H1 (cell line): ENCODE data around the gene SAFB2. TPM values are rescaled to one million over a fixed set of nuclear protein-coding genes. Genes with fewer than 3 reads are reported as not detected.

ENCODE experiments used
- CTCF ChIA-PET: fragments of 300-600 bp; sonication (Branson Sonifier 250); formaldehyde crosslinking; loops from one replicate; lab custom pipeline; 2021; ENCODE audit not compliant: partially characterized antibody; lab: Charles Lee
- POLR2A ChIA-PET: fragments of 300-600 bp; sonication (Branson Sonifier 250); formaldehyde crosslinking; loops from one replicate; lab custom pipeline; 2021; ENCODE audit warnings: inconsistent platforms; ENCODE audit not compliant: partially characterized antibody; lab: Charles Lee
- DNase-seq, 2 experiments: peaks; one replicate each; pipeline versions ENCODE4 v3.0.0 to v3.0.0-alpha.2; 2010 to 2022; ENCODE audit warnings: low spot score in 2 of 2, low read depth in 1 of 2, mixed read lengths in 1 of 2
- FAIRE-seq: peaks from 2 replicates; lab custom pipeline; 2011; peaks lifted over from hg19 to GRCh38; lab: Jason Lieb, UNC
- H2AFZ ChIP-seq: 2 replicates; pipeline ENCODE4 v1.8.1; 2012; ENCODE audit warnings: low read length, inconsistent platforms
- H2AK5ac ChIP-seq: 2 replicates; pipeline ENCODE4 v1.6.1; 2013; ENCODE audit warnings: low read depth, low read length
- H2BK120ac ChIP-seq: replicated peaks from 2 replicates; pipeline ENCODE3; 2013; ENCODE audit warnings: low read depth, low read length, inconsistent platforms
- H2BK12ac ChIP-seq: 2 replicates; pipeline ENCODE4 v1.6.1; 2013; ENCODE audit warnings: low read depth, low read length
- H2BK15ac ChIP-seq: 2 replicates; pipeline ENCODE4 v1.6.1; 2013; ENCODE audit warnings: low read length
- H2BK20ac ChIP-seq: 2 replicates; pipeline ENCODE4 v1.6.1; 2013; ENCODE audit warnings: low read length
- H2BK5ac ChIP-seq: 2 replicates; pipeline ENCODE4 v1.6.1; 2013; ENCODE audit warnings: low read depth, low read length
- H3K14ac ChIP-seq: 2 replicates; pipeline ENCODE4 v1.6.1; 2013; ENCODE audit warnings: inconsistent platforms; ENCODE audit not compliant: insufficient read length
- H3K18ac ChIP-seq: 2 replicates; pipeline ENCODE4 v1.6.1; 2013; ENCODE audit warnings: low read length; ENCODE audit errors: extremely low read depth
- H3K23ac ChIP-seq: 2 replicates; pipeline ENCODE4 v1.6.1; 2013; ENCODE audit warnings: inconsistent platforms; ENCODE audit not compliant: insufficient read length
- H3K23me2 ChIP-seq: 2 replicates; pipeline ENCODE4 v1.6.1; 2013; ENCODE audit warnings: low read depth, low read length
- H3K27ac ChIP-seq: 2 replicates; pipeline ENCODE4 v1.6.1; 2011; ENCODE audit warnings: low read depth, low read length, inconsistent platforms
- H3K27me3 ChIP-seq, 4 experiments: replicated peaks in 1 of 4; 1 replicate in 1 of 4; 2 replicates in 3 of 4; pipeline versions ENCODE4 v1.6.1 to v1.8.1; 2011 to 2013; ENCODE audit warnings: low read length in 3 of 4, mild to moderate bottlenecking in 3 of 4, inconsistent platforms in 2 of 4, mixed read lengths in 2 of 4, moderate library complexity in 1 of 4; ENCODE audit not compliant: control insufficient read depth in 3 of 4, insufficient read depth in 3 of 4; ENCODE audit errors: extremely low read depth in 1 of 4
- H3K36me3 ChIP-seq, 4 experiments: 2 replicates each; pipeline versions ENCODE4 v1.6.1 to v1.8.1; 2011 to 2013; ENCODE audit warnings: mild to moderate bottlenecking in 4 of 4, low read length in 3 of 4, moderate library complexity in 2 of 4, control low read depth in 1 of 4, inconsistent platforms in 1 of 4; ENCODE audit not compliant: insufficient read depth in 4 of 4, control insufficient read depth in 2 of 4
- H3K4ac ChIP-seq: replicated peaks from 2 replicates; pipeline ENCODE3; 2013; ENCODE audit warnings: low read length, low read depth, mixed read lengths, inconsistent platforms; ENCODE audit not compliant: insufficient read length
- H3K4me1 ChIP-seq, 4 experiments: replicated peaks in 1 of 4; 1 replicate in 1 of 4; 2 replicates in 3 of 4; pipeline versions ENCODE4 v1.6.1 to v1.8.1; 2011 to 2013; ENCODE audit warnings: low read length in 3 of 4, inconsistent platforms in 2 of 4, mixed read lengths in 1 of 4; ENCODE audit not compliant: insufficient read depth in 4 of 4, control insufficient read depth in 3 of 4
- H3K4me2 ChIP-seq, 2 experiments: 2 replicates each; pipeline versions ENCODE4 v1.6.1 to v1.8.1; 2011 to 2013; ENCODE audit warnings: low read depth in 2 of 2, low read length in 2 of 2, control low read depth in 1 of 2, inconsistent platforms in 1 of 2, mild to moderate bottlenecking in 1 of 2; ENCODE audit not compliant: insufficient read depth in 1 of 2
- H3K4me3 ChIP-seq, 4 experiments: fragments of 200-600, 300-600 bp in 1 of 4; sonication (generic), shearing (Covaris generic), sonication (Bioruptor Twin) in 1 of 4; 2 replicates each; pipeline versions ENCODE4 v1.5.1 to v1.8.1; 2011 to 2016; ENCODE audit warnings: low read length in 4 of 4, low read depth in 3 of 4, control low read depth in 2 of 4, inconsistent platforms in 2 of 4, mild to moderate bottlenecking in 2 of 4, mixed read lengths in 1 of 4, moderate library complexity in 1 of 4; ENCODE audit not compliant: insufficient read depth in 2 of 4; ENCODE audit errors: extremely low read depth in 1 of 4
- H3K56ac ChIP-seq: replicated peaks from 2 replicates; pipeline ENCODE3; 2013; ENCODE audit warnings: low read depth, mild to moderate bottlenecking, mixed read lengths, low read length, inconsistent platforms; ENCODE audit not compliant: insufficient read length
- H3K79me1 ChIP-seq: 2 replicates; pipeline ENCODE4 v1.6.1; 2013; ENCODE audit warnings: low read depth, low read length, control low read depth
- H3K79me2 ChIP-seq, 2 experiments: 2 replicates each; pipeline versions ENCODE4 v1.6.1 to v1.8.1; 2012 to 2013; ENCODE audit warnings: low read length in 2 of 2, mild to moderate bottlenecking in 2 of 2, inconsistent platforms in 1 of 2; ENCODE audit not compliant: insufficient read depth in 2 of 2, control insufficient read depth in 1 of 2
- H3K9ac ChIP-seq, 4 experiments: replicated peaks in 1 of 4; 1 replicate in 1 of 4; 2 replicates in 3 of 4; pipeline versions ENCODE4 v1.6.1 to v1.8.1; 2011 to 2013; ENCODE audit warnings: low read depth in 3 of 4, low read length in 3 of 4, control low read depth in 2 of 4, mild to moderate bottlenecking in 2 of 4, moderate library complexity in 2 of 4, inconsistent platforms in 1 of 4; ENCODE audit errors: extremely low read depth in 1 of 4
- H3K9me3 ChIP-seq, 2 experiments: 2 replicates each; pipeline versions ENCODE4 v1.6.1 to v1.8.1; 2012 to 2013; ENCODE audit warnings: mild to moderate bottlenecking in 2 of 2, moderate library complexity in 2 of 2, control low read depth in 1 of 2, inconsistent platforms in 1 of 2, low read depth in 1 of 2, low read length in 1 of 2, mixed read lengths in 1 of 2; ENCODE audit not compliant: insufficient read depth in 2 of 2
- H4K20me1 ChIP-seq, 2 experiments: replicated peaks in 1 of 2; 2 replicates each; pipeline versions ENCODE3 to v1.8.1; 2011 to 2013; ENCODE audit warnings: inconsistent platforms in 2 of 2, low read length in 2 of 2, mild to moderate bottlenecking in 1 of 2; ENCODE audit not compliant: insufficient read depth in 2 of 2, control insufficient read depth in 1 of 2
- H4K5ac ChIP-seq: 2 replicates; pipeline ENCODE4 v1.6.1; 2013; ENCODE audit warnings: low read length, low read depth, mixed read lengths, inconsistent platforms; ENCODE audit not compliant: insufficient read length
- H4K8ac ChIP-seq: 2 replicates; pipeline ENCODE4 v1.8.0; 2013; ENCODE audit warnings: mild to moderate bottlenecking, moderate library complexity, low read length, inconsistent platforms; ENCODE audit not compliant: insufficient read depth; ENCODE audit errors: extremely low read depth
- H4K91ac ChIP-seq: replicated peaks from 2 replicates; pipeline ENCODE3; 2013; ENCODE audit warnings: low read length, mixed read lengths, inconsistent platforms; ENCODE audit not compliant: insufficient read length
- EZH2 ChIP-seq: fragments of 200-600 bp; sonication (generic); IDR thresholded peaks from 2 replicates; pipeline ENCODE4 v1.7.1; 2012; ENCODE audit warnings: low read depth, mild to moderate bottlenecking, moderate library complexity, low read length, inconsistent platforms; ENCODE audit not compliant: severe bottlenecking
- RBBP5 ChIP-seq: IDR thresholded peaks from 2 replicates; pipeline ENCODE4 v1.7.1; 2012; ENCODE audit warnings: low read depth, mild to moderate bottlenecking, inconsistent platforms, low read length, moderate library complexity, borderline replicate concordance
- WGBS, 2 experiments: shearing (Covaris generic) in 1 of 2; methylation state at CpG; one replicate each; pipeline versions ENCODE4 v1.1.6 to v1.1.7; 2013 to 2015; ENCODE audit warnings: low lambda C conversion rate in 2 of 2, mixed read lengths in 2 of 2, inconsistent platforms in 1 of 2, low coverage in 1 of 2, missing lambda C conversion rate in 1 of 2; ENCODE audit not compliant: insufficient replicate concordance in 2 of 2, insufficient coverage in 1 of 2, insufficient read length in 1 of 2; ENCODE audit errors: extremely low coverage in 1 of 2, missing lambda C conversion rate in 1 of 2; 5-methylcytosine and 5-hydroxymethylcytosine counted together
- polyA plus RNA-seq, 7 experiments: library from polyadenylated mRNA; depleted of rRNA in 3 of 7; stranded (reverse) in 5 of 7; unstranded in 2 of 7; fragments of >200 nt in 5 of 7; fragments of 200-250 nt in 2 of 7; gene quantifications; 1 replicate in 5 of 7; 2 replicates in 1 of 7; 4 replicates in 1 of 7; pipeline versions ENCODE4 v1.2.1 to v1.2.3, GENCODE V29; 2011 to 2013; ENCODE audit warnings: missing spikeins in 2 of 7, mixed read lengths in 2 of 7
- total RNA-seq: library from RNA; stranded (reverse); fragmentation: NEBNext Ultra II Directional; extraction: Animal tissue kit (Norgen Biotek cat#: 25700); gene quantifications from 2 replicates; pipeline ENCODE4 v1.2.1, GENCODE V29; 2021
- TF ChIP-seq, protein P1 (sequence below): IDR thresholded peaks from 2 replicates; pipeline ENCODE4 v1.6.1; 2012; ENCODE audit warnings: inconsistent platforms

SAFB2 gene
- total and polyA plus RNA-seq, 2 of the 8 experiments (the other 6 are each of a cell fraction or from before 2014, with no cell fraction given): 14.8 to 63.8 TPM

DNA sequence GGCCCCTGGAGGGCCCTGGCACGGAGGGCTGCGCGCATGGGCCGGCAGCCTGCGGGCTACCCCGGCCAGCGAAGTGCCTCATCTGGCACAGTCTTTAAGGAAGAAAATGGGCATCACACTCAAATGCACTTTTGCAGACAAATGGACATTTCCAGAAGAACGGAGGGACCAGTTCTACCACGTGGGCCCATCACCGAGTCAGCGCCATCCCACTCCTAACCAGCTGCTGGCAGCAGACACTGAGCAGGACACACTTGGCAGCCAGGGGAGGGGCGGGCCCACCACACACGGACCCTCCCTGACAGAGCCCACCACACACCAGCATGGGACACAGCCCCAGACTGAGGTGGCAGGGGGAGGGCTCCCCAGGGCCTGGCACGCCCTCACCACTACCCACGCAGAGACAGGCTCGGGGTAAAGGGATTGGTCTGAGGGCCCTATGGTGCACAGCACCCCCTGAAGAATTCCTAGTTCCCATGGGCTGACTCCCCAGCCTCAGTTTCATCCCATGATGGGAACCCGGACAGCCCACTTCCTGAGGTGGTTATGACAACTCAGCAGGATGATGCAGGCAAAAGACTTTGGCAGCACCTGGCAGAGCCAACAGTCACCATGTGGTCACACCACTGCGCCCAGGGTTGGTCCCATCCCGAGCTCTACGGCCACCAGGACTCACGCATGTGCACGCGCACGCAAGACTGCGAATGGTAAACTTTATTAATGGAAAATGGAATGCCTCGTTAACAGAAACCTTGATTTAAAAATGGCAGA, 36.1 kb downstream of the SAFB2 start:
- Histone ChIP-seq H2BK5ac (peak overlapping the region; percentile 75), H3K23me2 (peaks cover 2% of the 10 kb centered on the region; the same call in 1 of the 2 replicates), H3K4me2 (peak overlapping the region; percentile 60 to 74), H3K4me3 (peak overlapping the region in 1 of 4 experiments; percentile 52; a peak in 2 of 8 replicates), H3K9me3 (no peaks in the 10 kb centered on the region), H3K79me1 (peaks cover 12% of the 10 kb centered on the region), H3K9ac (no peak overlapping the region), H3K36me3 (peaks cover 7 to 26% (median 17%) of the 10 kb centered on the region in 4 experiments; a peak in 5 of 8 replicates), H4K91ac (peak overlapping the region; percentile 82), H2BK120ac (peak overlapping the region; percentile 84), H4K8ac (no peak overlapping the region), H4K20me1 (peaks cover 4 to 24% of the 10 kb centered on the region in 2 experiments), H3K4me1 (peaks cover 0 to 21% (median 16%) of the 10 kb centered on the region in 4 experiments; a peak in 6 of 7 replicates), H3K18ac (peak overlapping the region; percentile 83; the same call in 1 of the 2 replicates), H3K79me2 (no peaks in the 10 kb centered on the region), H2BK15ac (0 out of 2 replicates have a peak overlapping the region, but pooled peaks have one; percentile 16), H3K23ac (no peak overlapping the region), H2BK20ac (no peak overlapping the region), H3K14ac (no peak overlapping the region), H3K27me3 (no peaks in the 10 kb centered on the region), H3K4ac (no peak overlapping the region), H2BK12ac (peak overlapping the region; percentile 12; the same call in 1 of the 2 replicates), H3K56ac (no peak overlapping the region), H4K5ac (peak overlapping the region; percentile 44), H3K27ac (no peak overlapping the region), H2AFZ (no peak overlapping the region), H2AK5ac (no peak overlapping the region)
- no peak for FAIRE-seq
- no peak for TF ChIP-seq EZH2
- TF ChIP-seq, protein P1, sequence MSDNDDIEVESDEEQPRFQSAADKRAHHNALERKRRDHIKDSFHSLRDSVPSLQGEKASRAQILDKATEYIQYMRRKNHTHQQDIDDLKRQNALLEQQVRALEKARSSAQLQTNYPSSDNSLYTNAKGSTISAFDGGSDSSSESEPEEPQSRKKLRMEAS: no peak
- TF ChIP-seq RBBP5: no peak
- 80% methylated on average over 26 of the region's 26 CpGs; no CpG with 5 or more reads in 1 of the 2 experiments for WGBS, 2 experiments
- ChIA-PET POLR2A (interaction anchor here (1.2 to 2.3 kb wide), 5 partner anchors 13 to 104 kb away, joined by 3 to 16 read pairs (median 6); partner anchors contain the start of genes RPL36, SAFB and SAFB2), CTCF (interaction anchor here (0.6 to 1.0 kb wide), 3 partner anchors 9 to 367 kb away, joined by 3 read pairs; no protein-coding TSS in a partner anchor)
- DNase-seq: no peak
